Common myeloid progenitor, CD34-positive (primary cell): ENCODE results near the gene MGMT.

Experiments used
- CTCF ChIA-PET: fragments of 350-600 bp; sonication (Branson Sonifier 250); formaldehyde crosslinking; loops from one replicate; lab custom pipeline; 2021; ENCODE audit warnings: antibody characterized with exemption; lab: Charles Lee
- POLR2A ChIA-PET: fragments of 350-600 bp; sonication (Branson Sonifier 250); formaldehyde crosslinking; loops from one replicate; lab custom pipeline; 2021; ENCODE audit warnings: antibody characterized with exemption; lab: Charles Lee
- DNase-seq, 3 donors: peaks; one replicate each; pipeline versions ENCODE4 v3.0.0 to v3.0.0-alpha.2; 2013
- H3K27ac ChIP-seq, 2 experiments: 1 replicate in 1 of 2; 2 replicates in 1 of 2; pipeline ENCODE4 v1.7.0; 2013; ENCODE audit warnings: inconsistent platforms in 2 of 2, low read length in 2 of 2, mild to moderate bottlenecking in 2 of 2, low read depth in 1 of 2, moderate library complexity in 1 of 2; ENCODE audit not compliant: severe bottlenecking in 2 of 2, insufficient read depth in 1 of 2, poor library complexity in 1 of 2
- H3K27me3 ChIP-seq, 5 experiments: replicated peaks in 2 of 5; 1 replicate in 3 of 5; 2 replicates in 2 of 5; pipeline versions ENCODE4 v1.6.1 to v1.7.0; 2013; ENCODE audit warnings: low read length in 4 of 5, mild to moderate bottlenecking in 2 of 5, moderate library complexity in 2 of 5, inconsistent platforms in 1 of 5; ENCODE audit not compliant: insufficient read depth in 5 of 5, control insufficient read depth in 4 of 5
- H3K36me3 ChIP-seq, 4 experiments: 1 replicate in 2 of 4; 2 replicates in 2 of 4; pipeline versions ENCODE4 v1.6.1 to v1.7.0; 2013; ENCODE audit warnings: low read length in 3 of 4, control low read depth in 1 of 4, mild to moderate bottlenecking in 1 of 4; ENCODE audit not compliant: control insufficient read depth in 4 of 4, insufficient read depth in 4 of 4
- H3K4me1 ChIP-seq, 4 experiments: 1 replicate in 3 of 4; 2 replicates in 1 of 4; pipeline versions ENCODE4 v1.6.1 to v1.7.1; 2013; ENCODE audit warnings: low read length in 3 of 4, mild to moderate bottlenecking in 3 of 4, control low read depth in 1 of 4, inconsistent platforms in 1 of 4, moderate library complexity in 1 of 4; ENCODE audit not compliant: control insufficient read depth in 4 of 4, insufficient read depth in 4 of 4; ENCODE audit errors: control extremely low read depth in 1 of 4
- H3K4me3 ChIP-seq, 7 experiments: 1 replicate in 4 of 7; 2 replicates in 3 of 7; pipeline versions ENCODE4 v1.5.1 to v1.7.0; 2013; ENCODE audit warnings: mild to moderate bottlenecking in 7 of 7, low read length in 6 of 7, moderate library complexity in 6 of 7, inconsistent platforms in 2 of 7, low read depth in 2 of 7, control low read depth in 1 of 7; ENCODE audit not compliant: insufficient read depth in 4 of 7, control insufficient read depth in 1 of 7; ENCODE audit errors: extremely low read depth in 1 of 7
- H3K9me3 ChIP-seq, 5 experiments: 1 replicate in 4 of 5; 2 replicates in 1 of 5; pipeline versions ENCODE4 v1.6.1 to v1.7.1; 2013; ENCODE audit warnings: low read length in 4 of 5, mild to moderate bottlenecking in 2 of 5, inconsistent platforms in 1 of 5, low read depth in 1 of 5, moderate library complexity in 1 of 5; ENCODE audit not compliant: control insufficient read depth in 4 of 5, insufficient read depth in 2 of 5; ENCODE audit errors: control extremely low read depth in 1 of 5
- whole genome bisulfite sequencing: methylation state at CpG from one replicate; pipeline ENCODE4 v1.1.5; 2013; ENCODE audit not compliant: insufficient coverage; 5-methylcytosine and 5-hydroxymethylcytosine counted together

Gene MGMT

DNA sequence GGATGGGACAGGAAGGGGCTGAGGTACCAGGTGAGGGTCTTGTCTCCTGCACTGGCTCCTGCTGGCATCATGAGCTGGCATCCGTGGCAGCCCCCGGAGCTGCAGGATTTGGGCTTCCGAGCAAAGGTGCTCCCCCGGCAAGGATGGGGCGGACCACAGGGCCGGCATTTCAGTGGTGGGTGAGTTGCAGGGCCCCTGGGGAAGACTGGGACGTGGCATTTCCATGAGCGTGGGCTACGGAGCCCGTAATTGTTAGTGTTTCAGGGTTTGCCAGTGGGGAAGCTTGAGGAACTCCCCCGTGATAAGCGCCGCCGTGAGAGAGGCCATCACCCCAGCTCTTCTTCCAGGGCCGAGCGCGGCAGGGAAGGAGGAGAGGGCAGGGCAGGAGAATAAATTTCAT is 235.6 kb downstream of the MGMT start:
- Histone ChIP-seq H3K27ac (no peak overlapping the region), H3K4me1 (peaks cover 0 to 23% (median 13%) of the 10 kb centered on the region in 4 experiments), H3K9me3 (no peaks in the 10 kb centered on the region), H3K4me3 (no peak overlapping the region), H3K36me3 (peaks cover 2 to 4% (median 2%) of the 10 kb centered on the region in 4 experiments), H3K27me3 (no peaks in the 10 kb centered on the region)
- no peak for DNase-seq
- WGBS = 96% methylated on average over 14 of the region's 17 CpGs
- ChIA-PET POLR2A (no interaction called here), CTCF (no interaction called here)

- H3K27ac ChIP-seq = no peak overlapping the region
- ChIA-PET CTCF (no interaction called here), POLR2A (no interaction called here)
- peaks cover 2 to 8% (median 4%) of the 10 kb centered on the region in 4 experiments for H3K36me3 ChIP-seq
- H3K27me3 ChIP-seq = no peaks in the 10 kb centered on the region
- H3K4me3 ChIP-seq = no peak overlapping the region
- WGBS = 78% methylated on average over 14 of the region's 26 CpGs
- peaks cover 0 to 23% (median 13%) of the 10 kb centered on the region in 4 experiments for H3K4me1 ChIP-seq
- DNase-seq = no peak
- no peaks in the 10 kb centered on the region for H3K9me3 ChIP-seq
Observed at GRCh38 chr10:129703287-129704137, 236.5 kb downstream of the MGMT start.

DNA sequence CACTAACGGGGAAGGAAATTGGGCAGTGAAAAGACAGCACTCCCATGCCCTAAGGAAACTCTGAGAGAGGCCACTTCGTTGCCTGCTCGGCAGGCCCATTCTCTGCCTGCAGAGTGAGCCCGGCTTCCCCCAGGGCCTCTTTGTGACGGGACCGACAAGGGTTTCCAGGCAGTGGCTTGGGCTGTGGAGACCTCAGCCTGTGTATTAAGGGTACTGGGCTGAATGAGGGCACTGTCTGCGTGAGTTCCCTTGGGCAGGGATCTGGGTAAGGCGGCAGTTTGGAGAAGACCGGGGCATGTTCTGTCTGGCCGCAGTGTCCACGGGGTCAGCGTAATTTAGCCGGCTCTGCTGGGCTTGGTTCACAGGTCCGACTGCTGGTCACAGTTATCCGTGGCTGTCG is 237.2 kb downstream of the MGMT start:
- CTCF ChIA-PET = no interaction called here
- Histone ChIP-seq H3K4me1 (peaks cover 0 to 23% (median 13%) of the 10 kb centered on the region in 4 experiments), H3K27ac (no peak overlapping the region), H3K9me3 (no peaks in the 10 kb centered on the region), H3K36me3 (peaks cover 2 to 8% (median 4%) of the 10 kb centered on the region in 4 experiments), H3K4me3 (peak overlapping the region in 1 of 7 experiments; percentile 1), H3K27me3 (no peaks in the 10 kb centered on the region)
- POLR2A ChIA-PET = no interaction called here
- DNase-seq = peak in 2 of 3 donors; percentile 41 to 43
- WGBS = 67% methylated on average over 15 of the region's 16 CpGs

- no peaks in the 10 kb centered on the region for H3K9me3 ChIP-seq
- DNase-seq = no peak
- H3K4me1 ChIP-seq = peaks cover 0 to 23% (median 13%) of the 10 kb centered on the region in 4 experiments
- 94% methylated on average over 21 of the region's 25 CpGs for WGBS
- H3K27ac ChIP-seq = no peak overlapping the region
- ChIA-PET POLR2A (no interaction called here), CTCF (no interaction called here)
- no peaks in the 10 kb centered on the region for H3K27me3 ChIP-seq
- H3K4me3 ChIP-seq = peak overlapping the region in 1 of 7 experiments; percentile 1
- peaks cover 2 to 9% (median 6%) of the 10 kb centered on the region in 4 experiments for H3K36me3 ChIP-seq
Observed at GRCh38 chr10:129704786-129705525, 237.9 kb downstream of the MGMT start.

DNA sequence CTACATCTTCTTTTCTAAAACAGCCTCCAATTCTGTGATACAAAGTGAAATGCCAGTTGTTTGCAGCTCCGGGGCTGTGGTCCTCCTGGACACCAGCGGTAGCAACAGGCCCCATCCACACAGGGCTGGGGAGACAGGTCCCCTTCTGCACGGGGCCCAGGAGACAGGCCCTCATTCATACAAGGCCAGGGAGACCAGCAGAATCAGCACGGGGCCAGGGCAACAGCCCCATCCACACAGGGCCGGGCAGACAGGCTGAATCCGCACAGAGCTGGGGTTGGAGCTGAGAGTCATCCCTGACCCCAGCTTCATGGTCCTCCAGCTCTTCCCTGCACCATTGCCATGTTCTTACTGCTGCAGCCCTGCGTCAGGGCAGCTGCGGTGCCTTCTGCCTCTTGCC is 238.6 kb downstream of the MGMT start:
- ChIA-PET POLR2A (no interaction called here), CTCF (no interaction called here)
- Histone ChIP-seq H3K27me3 (no peaks in the 10 kb centered on the region), H3K36me3 (peaks cover under 1 to 10% (median 6%) of the 10 kb centered on the region in 4 experiments), H3K27ac (no peak overlapping the region), H3K4me3 (no peak overlapping the region), H3K4me1 (peaks cover 0 to 23% (median 13%) of the 10 kb centered on the region in 4 experiments), H3K9me3 (no peaks in the 10 kb centered on the region)
- DNase-seq = no peak
- 97% methylated on average over 8 of the region's 8 CpGs for WGBS

- no peak for DNase-seq
- Histone ChIP-seq H3K36me3 (peaks cover 0 to 10% (median 6%) of the 10 kb centered on the region in 4 experiments), H3K4me1 (peaks cover 0 to 23% (median 13%) of the 10 kb centered on the region in 4 experiments), H3K27me3 (no peaks in the 10 kb centered on the region), H3K9me3 (no peaks in the 10 kb centered on the region), H3K4me3 (no peak overlapping the region), H3K27ac (no peak overlapping the region)
- ChIA-PET CTCF (no interaction called here), POLR2A (no interaction called here)
- 98% methylated on average over 18 of the region's 19 CpGs for WGBS
Observed at GRCh38 chr10:129706081-129706480, 239.0 kb downstream of the MGMT start.

- peaks cover 0 to 23% (median 13%) of the 10 kb centered on the region in 4 experiments for H3K4me1 ChIP-seq
- ChIA-PET CTCF (no interaction called here), POLR2A (no interaction called here)
- no peaks in the 10 kb centered on the region for H3K9me3 ChIP-seq
- H3K36me3 ChIP-seq = peaks cover 0 to 10% (median 6%) of the 10 kb centered on the region in 4 experiments
- H3K4me3 ChIP-seq = no peak overlapping the region
- no peak overlapping the region for H3K27ac ChIP-seq
- DNase-seq = no peak
- no peaks in the 10 kb centered on the region for H3K27me3 ChIP-seq
- WGBS = 94% methylated on average over 9 of the region's 11 CpGs
Observed at GRCh38 chr10:129706523-129706922, 239.5 kb downstream of the MGMT start.
